Stimulated activated CD8-positive, alpha-beta memory T cell treated with anti-CD3 and anti-CD28 coated beads, Interleukin-15, amount 100 ng/mL, for 1 hour (primary cell): Measurements from ENCODE around the gene FBXW2.
"Not testable (repeated sequence)": the region's sequence is repeated elsewhere in the genome, so short reads cannot be mapped to it uniquely, and the experiment has no call there.

Source experiments
- DNase-seq: peaks from one replicate; pipeline ENCODE4 v3.0.0-alpha.2; 2020; ENCODE audit warnings: low read depth

The FBXW2 gene

GRCh38 chr9:120792898-120793765 is at the start of gene FBXW2:
TSS of gene FBXW2 (minus strand) at chr9:120793416. CDS start at chr9:120788258, 5,158 bp downstream.
- peak; percentile 57 for DNase-seq

- no peak for DNase-seq
Measured at GRCh38 chr9:120841930-120842684, 48.9 kb upstream of the FBXW2 start.

- no peak for DNase-seq
Measured at GRCh38 chr9:120839146-120839545, 45.9 kb upstream of the FBXW2 start.

GRCh38 chr9:120837921-120838320 is 44.7 kb upstream of the FBXW2 start:
- DNase-seq = no peak

GRCh38 chr9:120833325-120833724 is 40.1 kb upstream of the FBXW2 start:
- no peak for DNase-seq

- no peak for DNase-seq
Measured at GRCh38 chr9:120832807-120833206, 39.6 kb upstream of the FBXW2 start.

- no peak for DNase-seq
Measured at GRCh38 chr9:120830865-120831264, 37.6 kb upstream of the FBXW2 start.

GRCh38 chr9:120830151-120830550 is 36.9 kb upstream of the FBXW2 start:
- no peak for DNase-seq

GRCh38 chr9:120829650-120830049 is 36.4 kb upstream of the FBXW2 start:
- DNase-seq = no peak

GRCh38 chr9:120820095-120820494 is 26.9 kb upstream of the FBXW2 start:
- DNase-seq = no peak

GRCh38 chr9:120818595-120818994 is 25.4 kb upstream of the FBXW2 start:
- DNase-seq = no peak

- DNase-seq = no peak
Measured at GRCh38 chr9:120815075-120815474, 21.9 kb upstream of the FBXW2 start.

GRCh38 chr9:120808931-120809330 is 15.7 kb upstream of the FBXW2 start:
- DNase-seq = no peak

- no peak for DNase-seq
Measured at GRCh38 chr9:120807607-120808379, 14.6 kb upstream of the FBXW2 start.

- not testable (repeated sequence) for DNase-seq
Measured at GRCh38 chr9:120804784-120805363, 11.7 kb upstream of the FBXW2 start.

GRCh38 chr9:120801441-120801840 is 8.2 kb upstream of the FBXW2 start:
- DNase-seq = no peak

GRCh38 chr9:120791161-120791560 is 2.1 kb downstream of the FBXW2 start:
- DNase-seq = no peak

GRCh38 chr9:120787933-120788332 is 5.3 kb downstream of the FBXW2 start:
- no peak for DNase-seq

GRCh38 chr9:120783602-120784047 is 9.6 kb downstream of the FBXW2 start:
- DNase-seq = no peak

GRCh38 chr9:120781236-120781635 is 12.0 kb downstream of the FBXW2 start:
- DNase-seq = no peak

GRCh38 chr9:120780367-120780766 is 12.8 kb downstream of the FBXW2 start:
- DNase-seq = no peak

- DNase-seq = no peak
Measured at GRCh38 chr9:120779227-120779626, 14.0 kb downstream of the FBXW2 start.
